Gastrocnemius medialis (tissue), 4 donors: ENCODE results near the gene SYT1.

Source experiments
- POLR2A ChIP-seq, 2 donors: fragments of 450-650 bp; IDR thresholded peaks; one replicate each; pipeline ENCODE4 v1.6.1; 2017; ENCODE audit warnings: antibody characterized with exemption in 2 of 2, mild to moderate bottlenecking in 2 of 2, moderate library complexity in 2 of 2
- TF ChIP-seq, protein P1 (sequence below), 5 experiments: fragments of 450-650 bp in 3 of 5; fragments of 200-600 bp in 2 of 5; sonication (generic) in 2 of 5; IDR thresholded peaks in 4 of 5; conservative IDR thresholded peaks in 1 of 5; 1 replicate in 4 of 5; 2 replicates in 1 of 5; pipeline ENCODE4 v1.5.1; 2016 to 2019; ENCODE audit warnings: antibody characterized with exemption in 5 of 5, mild to moderate bottlenecking in 3 of 5, moderate library complexity in 3 of 5

DNA sequence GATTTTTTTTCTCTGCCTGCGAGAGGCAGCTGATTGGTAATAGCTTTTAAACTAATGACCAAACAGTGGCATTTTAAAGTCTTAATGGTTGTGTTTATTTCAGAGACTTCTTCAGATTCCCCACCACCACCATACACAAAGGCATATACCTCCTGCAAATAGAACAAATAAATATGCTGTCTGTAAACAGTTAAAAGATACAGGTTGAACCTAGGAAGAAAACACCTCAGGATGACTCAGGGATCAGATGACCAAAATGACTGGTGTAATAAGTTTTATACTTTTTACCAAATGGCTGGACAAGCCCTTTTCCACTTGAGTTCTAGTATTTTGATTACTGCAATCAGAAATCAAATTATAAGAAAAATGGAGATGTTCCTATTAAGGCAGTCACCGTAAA, 462.1 kb downstream of the SYT1 start:
- TF ChIP-seq POLR2A (IDR thresholded peaks at IDR 0.05) = no peak
- TF ChIP-seq, protein P1, sequence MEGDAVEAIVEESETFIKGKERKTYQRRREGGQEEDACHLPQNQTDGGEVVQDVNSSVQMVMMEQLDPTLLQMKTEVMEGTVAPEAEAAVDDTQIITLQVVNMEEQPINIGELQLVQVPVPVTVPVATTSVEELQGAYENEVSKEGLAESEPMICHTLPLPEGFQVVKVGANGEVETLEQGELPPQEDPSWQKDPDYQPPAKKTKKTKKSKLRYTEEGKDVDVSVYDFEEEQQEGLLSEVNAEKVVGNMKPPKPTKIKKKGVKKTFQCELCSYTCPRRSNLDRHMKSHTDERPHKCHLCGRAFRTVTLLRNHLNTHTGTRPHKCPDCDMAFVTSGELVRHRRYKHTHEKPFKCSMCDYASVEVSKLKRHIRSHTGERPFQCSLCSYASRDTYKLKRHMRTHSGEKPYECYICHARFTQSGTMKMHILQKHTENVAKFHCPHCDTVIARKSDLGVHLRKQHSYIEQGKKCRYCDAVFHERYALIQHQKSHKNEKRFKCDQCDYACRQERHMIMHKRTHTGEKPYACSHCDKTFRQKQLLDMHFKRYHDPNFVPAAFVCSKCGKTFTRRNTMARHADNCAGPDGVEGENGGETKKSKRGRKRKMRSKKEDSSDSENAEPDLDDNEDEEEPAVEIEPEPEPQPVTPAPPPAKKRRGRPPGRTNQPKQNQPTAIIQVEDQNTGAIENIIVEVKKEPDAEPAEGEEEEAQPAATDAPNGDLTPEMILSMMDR (IDR thresholded peaks at IDR 0.05 in 4 of 5, conservative IDR thresholded peaks at IDR 0.05 in 1 of 5) = no peak
